GM12892 (cell line): ENCODE measurements around the gene MACROD2.
"Not testable (repeated sequence)": the region's sequence is repeated elsewhere in the genome, so short reads cannot be mapped to it uniquely, and the experiment has no call there.

Source experiments
- DNase-seq: peaks from one replicate; pipeline ENCODE4 v3.0.0; 2011; ENCODE audit not compliant: insufficient read length
- FAIRE-seq: peaks from 2 replicates; lab custom pipeline; 2011; peaks lifted over from hg19 to GRCh38; lab: Jason Lieb, UNC
- POLR2A ChIP-seq: IDR thresholded peaks from 2 replicates; pipeline ENCODE4 v1.6.1; 2011; ENCODE audit warnings: low read depth, low read length, control low read depth
- POLR2AphosphoS5 ChIP-seq: IDR thresholded peaks from 2 replicates; pipeline ENCODE4 v1.6.1; 2011; ENCODE audit warnings: low read depth, low read length, control low read depth
- TAF1 ChIP-seq: IDR thresholded peaks from 2 replicates; pipeline ENCODE4 v1.6.1; 2011; ENCODE audit warnings: low read depth, mild to moderate bottlenecking, control low read depth, low read length, borderline replicate concordance

MACROD2 gene

GRCh38 chr20:15774926-15775325 lies 1779.6 kb downstream of the MACROD2 start:
- DNase-seq (no peak), FAIRE-seq (no peak)
- no peak for TF ChIP-seq TAF1
- no peak for TF ChIP-seq POLR2AphosphoS5
- TF ChIP-seq POLR2A, result no peak

- TF ChIP-seq POLR2AphosphoS5, result no peak
- no peak for TF ChIP-seq TAF1
- no peak for TF ChIP-seq POLR2A
- DNase-seq, result no peak
- FAIRE-seq, result no peak
These were observed 1781.6 kb downstream of the MACROD2 start for GRCh38 chr20:15776770-15777466.

GRCh38 chr20:15784020-15784419 lies 1788.7 kb downstream of the MACROD2 start:
- no peak for TF ChIP-seq POLR2A
- TF ChIP-seq TAF1, result no peak
- TF ChIP-seq POLR2AphosphoS5, result no peak
- DNase-seq (no peak), FAIRE-seq (no peak)

- DNase-seq, result no peak
- no peak for FAIRE-seq
- TF ChIP-seq TAF1, result no peak
- TF ChIP-seq POLR2AphosphoS5, result no peak
- no peak for TF ChIP-seq POLR2A
These were observed 1793.8 kb downstream of the MACROD2 start for GRCh38 chr20:15789079-15789478.

GRCh38 chr20:15792855-15793254 lies 1797.5 kb downstream of the MACROD2 start:
- TF ChIP-seq TAF1 (no peak), POLR2AphosphoS5 (no peak), POLR2A (no peak)
- FAIRE-seq, result no peak
- DNase-seq, result no peak

- DNase-seq, result no peak
- no peak for TF ChIP-seq POLR2A
- TF ChIP-seq POLR2AphosphoS5, result no peak
- no peak for TF ChIP-seq TAF1
- no peak for FAIRE-seq
These were observed 1799.1 kb downstream of the MACROD2 start for GRCh38 chr20:15794409-15794808.

GRCh38 chr20:15795305-15796019 lies 1800.1 kb downstream of the MACROD2 start:
- no peak for DNase-seq
- TF ChIP-seq POLR2A, result no peak

GRCh38 chr20:15799871-15800270 lies 1804.6 kb downstream of the MACROD2 start:
- no peak for FAIRE-seq
- TF ChIP-seq POLR2A (no peak), TAF1 (no peak), POLR2AphosphoS5 (no peak)
- DNase-seq, result no peak

More at GRCh38 chr20:15795305-15796019, 1800.1 kb downstream of the MACROD2 start:
- FAIRE-seq, result no peak

GRCh38 chr20:15802020-15802419 lies 1806.7 kb downstream of the MACROD2 start:
- DNase-seq, result no peak
- TF ChIP-seq TAF1 (no peak), POLR2AphosphoS5 (no peak)
- FAIRE-seq, result no peak

GRCh38 chr20:15805154-15805553 lies 1809.8 kb downstream of the MACROD2 start:
- no peak for TF ChIP-seq POLR2A
- TF ChIP-seq POLR2AphosphoS5, result no peak
- no peak for TF ChIP-seq TAF1
- FAIRE-seq (no peak), DNase-seq (no peak)

GRCh38 chr20:15806105-15806504 lies 1810.8 kb downstream of the MACROD2 start:
- DNase-seq (no peak), FAIRE-seq (no peak)
- TF ChIP-seq TAF1 (no peak), POLR2A (no peak), POLR2AphosphoS5 (no peak)

- no peak for FAIRE-seq
These were observed 1812.0 kb downstream of the MACROD2 start for GRCh38 chr20:15807271-15807670.

GRCh38 chr20:15807771-15808170 lies 1812.5 kb downstream of the MACROD2 start:
- FAIRE-seq, DNase-seq: not testable (repeated sequence)

More at GRCh38 chr20:15807271-15807670, 1812.0 kb downstream of the MACROD2 start:
- no peak for TF ChIP-seq POLR2AphosphoS5
- TF ChIP-seq TAF1, result no peak
- no peak for TF ChIP-seq POLR2A
- DNase-seq, result no peak
